Type B pancreatic cell (in vitro differentiated cells): Measurements from ENCODE around the gene KCP. TPM values are rescaled to one million over a fixed set of nuclear protein-coding genes. Genes with fewer than 3 reads are reported as not detected.

Experiments used
- DNase-seq: peaks from one replicate; pipeline ENCODE4 v3.0.0; 2021; ENCODE audit warnings: mixed read lengths; ENCODE audit not compliant: unreplicated experiment; ENCODE audit errors: extremely low spot score
- H3K27ac Mint-ChIP-seq: 2 replicates; pipeline ENCODE4 v1.8.0; 2021; ENCODE audit warnings: mild to moderate bottlenecking, mixed read lengths
- H3K27me3 Mint-ChIP-seq: 2 replicates; pipeline ENCODE4 v1.8.0; 2021; ENCODE audit warnings: mixed read lengths
- H3K36me3 Mint-ChIP-seq: 2 replicates; pipeline ENCODE4 v1.8.0; 2021; ENCODE audit warnings: mixed read lengths
- H3K4me1 Mint-ChIP-seq: one replicate; pipeline ENCODE4 v1.8.0; 2021; ENCODE audit warnings: mixed read lengths; ENCODE audit not compliant: unreplicated experiment
- H3K4me3 Mint-ChIP-seq: 2 replicates; pipeline ENCODE4 v1.8.0; 2021; ENCODE audit warnings: mild to moderate bottlenecking, mixed read lengths
- H3K9me3 Mint-ChIP-seq: 2 replicates; pipeline ENCODE4 v1.8.0; 2021; ENCODE audit warnings: mixed read lengths
- CTCF ChIP-seq: fragments of 200-600 bp; sonication (generic); conservative IDR thresholded peaks from 2 replicates; pipeline ENCODE4 v1.5.0; 2021; ENCODE audit warnings: antibody characterized with exemption, mild to moderate bottlenecking
- total RNA-seq: library from RNA; stranded (reverse); gene quantifications from 2 replicates; pipeline ENCODE4 v1.2.1, GENCODE V29; 2021; ENCODE audit warnings: low replicate concordance

KCP gene
- total RNA-seq, 1 donor from 2014 or later: 4.2 TPM

- Mint-ChIP-seq H3K36me3 (no peaks in the 10 kb centered on the region), H3K27ac (no peak overlapping the region), H3K9me3 (no peaks in the 10 kb centered on the region), H3K4me1 (peaks cover 10% of the 10 kb centered on the region), H3K27me3 (peaks cover 60% of the 10 kb centered on the region), H3K4me3 (peak overlapping the region; percentile 81)
- no peak for TF ChIP-seq CTCF
- no peak for DNase-seq
These were observed 26.8 kb upstream of the KCP start for GRCh38 chr7:128937271-128937646.

GRCh38 chr7:128936798-128937197, 26.3 kb upstream of the KCP start:
- no peaks in the 10 kb centered on the region for H3K9me3 Mint-ChIP-seq
- peaks cover 60% of the 10 kb centered on the region for H3K27me3 Mint-ChIP-seq
- H3K27ac Mint-ChIP-seq: no peak overlapping the region
- TF ChIP-seq CTCF: no peak
- no peak for DNase-seq
- H3K4me1 Mint-ChIP-seq: peaks cover 10% of the 10 kb centered on the region
- peak overlapping the region; percentile 81 for H3K4me3 Mint-ChIP-seq
- H3K36me3 Mint-ChIP-seq: no peaks in the 10 kb centered on the region

- Mint-ChIP-seq H3K27me3 (peaks cover 50% of the 10 kb centered on the region), H3K27ac (no peak overlapping the region), H3K4me3 (no peak overlapping the region), H3K4me1 (peaks cover 10% of the 10 kb centered on the region), H3K9me3 (no peaks in the 10 kb centered on the region), H3K36me3 (no peaks in the 10 kb centered on the region)
- no peak for TF ChIP-seq CTCF
- DNase-seq: no peak
These were observed 24.8 kb upstream of the KCP start for GRCh38 chr7:128935342-128935730.

GRCh38 chr7:128934361-128935341, 24.1 kb upstream of the KCP start:
- Mint-ChIP-seq H3K9me3 (no peaks in the 10 kb centered on the region), H3K4me1 (peaks cover 10% of the 10 kb centered on the region), H3K27me3 (peaks cover 43% of the 10 kb centered on the region), H3K36me3 (no peaks in the 10 kb centered on the region), H3K4me3 (no peak overlapping the region), H3K27ac (no peak overlapping the region)
- DNase-seq: no peak
- TF ChIP-seq CTCF: no peak

- Mint-ChIP-seq H3K27me3 (peaks cover 35% of the 10 kb centered on the region), H3K27ac (no peak overlapping the region), H3K4me1 (peaks cover 6% of the 10 kb centered on the region), H3K36me3 (no peaks in the 10 kb centered on the region), H3K4me3 (no peak overlapping the region), H3K9me3 (no peaks in the 10 kb centered on the region)
- peak; percentile 60 for DNase-seq
- TF ChIP-seq CTCF: no peak
These were observed 22.8 kb upstream of the KCP start for GRCh38 chr7:128933180-128933891.
